IPS DF 19.7 (cell line): ENCODE results near the gene TDRD9.
"Not testable (repeated sequence)": the region's sequence is repeated elsewhere in the genome, so short reads cannot be mapped to it uniquely, and the experiment has no call there.

Experiments
- DNase-seq: peaks from one replicate; pipeline ENCODE4 v3.0.0-alpha.2; 2013; ENCODE audit warnings: low read depth, low spot score

The TDRD9 gene, protein sequence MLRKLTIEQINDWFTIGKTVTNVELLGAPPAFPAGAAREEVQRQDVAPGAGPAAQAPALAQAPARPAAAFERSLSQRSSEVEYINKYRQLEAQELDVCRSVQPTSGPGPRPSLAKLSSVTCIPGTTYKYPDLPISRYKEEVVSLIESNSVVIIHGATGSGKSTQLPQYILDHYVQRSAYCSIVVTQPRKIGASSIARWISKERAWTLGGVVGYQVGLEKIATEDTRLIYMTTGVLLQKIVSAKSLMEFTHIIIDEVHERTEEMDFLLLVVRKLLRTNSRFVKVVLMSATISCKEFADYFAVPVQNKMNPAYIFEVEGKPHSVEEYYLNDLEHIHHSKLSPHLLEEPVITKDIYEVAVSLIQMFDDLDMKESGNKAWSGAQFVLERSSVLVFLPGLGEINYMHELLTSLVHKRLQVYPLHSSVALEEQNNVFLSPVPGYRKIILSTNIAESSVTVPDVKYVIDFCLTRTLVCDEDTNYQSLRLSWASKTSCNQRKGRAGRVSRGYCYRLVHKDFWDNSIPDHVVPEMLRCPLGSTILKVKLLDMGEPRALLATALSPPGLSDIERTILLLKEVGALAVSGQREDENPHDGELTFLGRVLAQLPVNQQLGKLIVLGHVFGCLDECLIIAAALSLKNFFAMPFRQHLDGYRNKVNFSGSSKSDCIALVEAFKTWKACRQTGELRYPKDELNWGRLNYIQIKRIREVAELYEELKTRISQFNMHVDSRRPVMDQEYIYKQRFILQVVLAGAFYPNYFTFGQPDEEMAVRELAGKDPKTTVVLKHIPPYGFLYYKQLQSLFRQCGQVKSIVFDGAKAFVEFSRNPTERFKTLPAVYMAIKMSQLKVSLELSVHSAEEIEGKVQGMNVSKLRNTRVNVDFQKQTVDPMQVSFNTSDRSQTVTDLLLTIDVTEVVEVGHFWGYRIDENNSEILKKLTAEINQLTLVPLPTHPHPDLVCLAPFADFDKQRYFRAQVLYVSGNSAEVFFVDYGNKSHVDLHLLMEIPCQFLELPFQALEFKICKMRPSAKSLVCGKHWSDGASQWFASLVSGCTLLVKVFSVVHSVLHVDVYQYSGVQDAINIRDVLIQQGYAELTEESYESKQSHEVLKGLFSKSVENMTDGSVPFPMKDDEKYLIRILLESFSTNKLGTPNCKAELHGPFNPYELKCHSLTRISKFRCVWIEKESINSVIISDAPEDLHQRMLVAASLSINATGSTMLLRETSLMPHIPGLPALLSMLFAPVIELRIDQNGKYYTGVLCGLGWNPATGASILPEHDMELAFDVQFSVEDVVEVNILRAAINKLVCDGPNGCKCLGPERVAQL (N-terminal part only)

GRCh38 chr14:103928011-103928890 is at the start of gene TDRD9:
Gene TDRD9 (plus strand): TSS chr14:103928456. CDS start chr14:103928510, 54 bp downstream.
- DNase-seq = no peak

DNA sequence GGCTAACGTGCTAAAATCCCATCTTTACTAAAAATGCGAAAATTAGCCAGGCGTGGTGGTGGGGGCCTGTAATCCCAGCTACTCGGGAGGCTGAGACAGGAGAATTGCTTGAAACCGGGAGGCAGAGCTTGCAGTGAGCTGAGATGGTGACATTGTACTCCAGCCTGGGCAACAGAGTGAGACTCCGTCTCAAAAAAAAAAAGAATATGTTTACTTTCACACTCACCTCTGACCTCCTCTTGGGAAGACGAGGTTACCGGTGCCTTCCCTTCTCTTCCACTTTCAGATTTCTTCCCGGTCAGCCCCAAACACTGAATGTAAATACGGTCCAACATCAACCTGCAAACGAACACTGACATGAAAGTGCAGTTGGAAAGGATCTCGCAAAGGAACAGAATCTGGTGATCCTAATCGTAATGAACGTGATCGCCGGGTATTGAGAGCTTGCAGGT is 49.1 kb upstream of the TDRD9 start:
- no peak for DNase-seq

DNA sequence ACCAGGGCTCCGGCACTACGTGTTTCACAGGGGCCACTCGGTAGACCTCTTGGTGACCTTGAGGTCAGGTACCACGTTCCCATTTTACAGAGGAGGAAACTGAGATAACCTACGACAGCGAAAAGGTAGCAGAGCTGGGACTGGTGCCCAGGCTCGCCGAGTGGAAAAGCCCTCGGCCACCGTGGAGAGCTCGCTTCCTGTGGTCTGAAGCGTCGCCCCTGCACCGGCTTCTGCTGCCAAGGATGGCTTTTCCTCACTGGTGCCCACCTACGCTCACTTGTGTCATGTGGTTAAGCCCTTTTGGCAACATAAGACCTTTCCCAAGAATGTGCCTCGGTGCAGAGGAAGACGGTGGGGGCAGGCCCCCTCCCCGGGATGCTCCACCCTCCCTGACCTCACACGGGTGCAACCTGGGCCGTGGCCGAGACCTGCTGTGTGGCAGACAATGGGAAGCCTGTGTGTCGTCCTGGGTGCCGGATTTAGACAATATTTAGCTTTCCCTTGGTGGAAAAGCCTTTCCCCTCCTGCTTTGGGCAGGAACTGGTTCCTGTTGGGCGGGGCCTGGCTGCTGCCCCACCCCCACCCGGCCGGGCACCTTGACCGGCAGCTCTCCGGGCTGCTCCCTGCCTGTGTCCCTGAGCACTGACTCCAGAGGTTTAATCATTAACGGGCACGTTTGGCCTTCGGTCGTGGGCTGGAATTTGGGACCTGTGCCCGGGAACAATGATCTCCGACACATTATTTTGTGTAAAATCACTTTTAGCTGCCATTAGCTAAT is 48.5 kb upstream of the TDRD9 start:
- DNase-seq = no peak

- DNase-seq = no peak
These were observed 47.6 kb upstream of the TDRD9 start for GRCh38 chr14:103880348-103881267.

DNA sequence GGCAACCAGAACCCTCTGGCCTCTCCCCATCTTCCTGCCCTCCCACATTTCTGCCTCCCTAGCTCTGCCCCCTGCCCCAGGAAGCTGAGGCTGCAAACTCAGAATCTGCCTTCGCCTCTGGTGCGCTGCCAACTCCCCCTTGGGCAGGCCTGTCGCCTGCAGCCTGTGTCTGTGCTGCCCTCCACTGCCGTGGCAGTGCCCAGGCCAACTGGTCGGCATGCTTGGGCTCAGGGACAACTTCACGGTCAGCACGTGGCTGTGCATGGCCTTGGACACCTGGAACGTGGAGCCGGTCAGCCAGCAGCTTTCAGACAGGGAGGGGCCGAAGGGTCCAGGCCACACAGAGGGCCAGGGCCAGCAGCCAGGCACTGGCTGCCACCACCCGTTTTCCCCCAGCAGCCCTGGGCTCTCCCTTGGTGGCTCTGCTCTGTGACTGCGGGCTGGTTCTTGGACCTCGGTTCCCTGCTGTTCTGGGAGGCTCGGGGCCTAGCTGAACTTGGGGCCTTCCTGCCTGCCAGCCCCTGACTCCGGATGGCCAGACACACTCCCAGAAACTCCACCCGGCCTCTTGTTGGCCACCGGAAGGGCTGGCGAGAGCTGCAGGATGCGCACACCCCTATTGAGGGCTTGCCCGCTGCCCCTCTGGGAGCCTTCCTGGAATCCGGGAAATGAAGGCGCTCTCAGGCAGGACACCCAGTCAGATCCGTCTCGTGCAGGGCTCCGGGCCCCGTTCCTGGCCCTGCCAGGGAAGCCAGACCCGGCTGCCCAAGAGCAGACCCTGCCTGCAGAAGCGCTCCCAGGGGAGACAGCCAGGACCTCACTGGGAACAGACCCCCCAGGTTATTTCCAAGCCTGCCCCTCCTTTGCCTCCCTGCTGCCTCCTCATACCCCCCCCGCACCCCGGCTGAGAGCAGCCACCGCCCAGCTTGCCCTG is 46.7 kb upstream of the TDRD9 start:
- DNase-seq = no peak

DNA sequence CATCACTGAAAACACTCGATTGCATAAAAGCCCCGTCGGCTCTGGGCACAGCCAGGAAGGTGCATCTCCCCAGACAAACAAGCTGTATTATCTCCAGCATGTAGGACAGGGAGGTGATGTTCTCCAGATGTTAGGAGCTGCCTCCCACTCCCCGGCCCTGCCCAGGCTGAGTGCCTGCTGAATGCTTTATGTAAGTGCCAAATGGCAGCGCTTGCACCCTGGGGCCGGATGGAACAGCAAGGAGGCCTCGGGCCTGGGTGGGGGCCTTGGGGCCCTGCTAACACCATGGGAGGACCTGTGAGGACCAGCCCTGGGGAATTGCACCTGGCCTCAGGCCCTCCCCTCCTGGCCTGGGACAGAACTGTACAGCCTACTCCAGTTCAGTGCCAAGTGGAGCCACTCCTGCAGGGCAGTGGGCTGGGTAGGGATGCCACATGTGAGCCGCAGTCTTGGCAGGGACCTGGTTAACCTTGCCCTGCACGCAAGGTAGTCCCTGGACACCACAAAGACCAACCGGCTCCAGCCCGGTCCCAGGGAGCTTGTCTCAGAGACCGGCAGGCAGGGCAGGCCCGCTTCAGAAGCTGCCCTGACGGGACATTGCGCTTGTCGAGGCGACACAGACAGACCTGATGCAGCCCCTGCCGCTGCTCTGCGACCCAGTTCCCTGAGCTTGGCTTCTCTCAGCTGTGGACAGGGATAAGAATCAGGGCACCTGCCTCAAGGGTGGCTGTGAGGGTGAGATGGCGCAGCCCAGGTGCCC is 45.6 kb upstream of the TDRD9 start:
- no peak for DNase-seq

GRCh38 chr14:103883263-103883523 is 45.1 kb upstream of the TDRD9 start:
- DNase-seq = no peak

DNA sequence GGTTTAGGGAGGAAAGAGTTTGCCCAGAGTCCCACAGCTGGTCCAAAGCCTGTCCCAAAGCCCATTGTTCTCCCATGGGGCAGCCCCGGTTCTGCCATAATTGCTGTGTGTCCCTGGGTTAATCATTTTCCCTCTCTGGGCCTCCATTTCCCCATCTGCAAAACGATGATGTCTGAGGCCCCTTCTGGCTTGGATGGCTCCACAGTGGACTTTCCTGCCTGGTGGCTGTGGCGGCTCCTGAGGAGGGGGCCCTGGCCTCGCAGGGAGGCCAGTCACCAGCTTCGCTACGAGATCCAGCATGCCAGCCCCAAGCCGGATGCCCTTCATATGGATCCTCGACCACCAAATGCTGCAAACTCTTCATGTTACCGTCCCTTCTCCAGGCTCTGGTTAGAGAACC is 43.4 kb upstream of the TDRD9 start:
- DNase-seq = no peak

GRCh38 chr14:103885509-103885932 is 42.7 kb upstream of the TDRD9 start:
- DNase-seq = no peak

DNA sequence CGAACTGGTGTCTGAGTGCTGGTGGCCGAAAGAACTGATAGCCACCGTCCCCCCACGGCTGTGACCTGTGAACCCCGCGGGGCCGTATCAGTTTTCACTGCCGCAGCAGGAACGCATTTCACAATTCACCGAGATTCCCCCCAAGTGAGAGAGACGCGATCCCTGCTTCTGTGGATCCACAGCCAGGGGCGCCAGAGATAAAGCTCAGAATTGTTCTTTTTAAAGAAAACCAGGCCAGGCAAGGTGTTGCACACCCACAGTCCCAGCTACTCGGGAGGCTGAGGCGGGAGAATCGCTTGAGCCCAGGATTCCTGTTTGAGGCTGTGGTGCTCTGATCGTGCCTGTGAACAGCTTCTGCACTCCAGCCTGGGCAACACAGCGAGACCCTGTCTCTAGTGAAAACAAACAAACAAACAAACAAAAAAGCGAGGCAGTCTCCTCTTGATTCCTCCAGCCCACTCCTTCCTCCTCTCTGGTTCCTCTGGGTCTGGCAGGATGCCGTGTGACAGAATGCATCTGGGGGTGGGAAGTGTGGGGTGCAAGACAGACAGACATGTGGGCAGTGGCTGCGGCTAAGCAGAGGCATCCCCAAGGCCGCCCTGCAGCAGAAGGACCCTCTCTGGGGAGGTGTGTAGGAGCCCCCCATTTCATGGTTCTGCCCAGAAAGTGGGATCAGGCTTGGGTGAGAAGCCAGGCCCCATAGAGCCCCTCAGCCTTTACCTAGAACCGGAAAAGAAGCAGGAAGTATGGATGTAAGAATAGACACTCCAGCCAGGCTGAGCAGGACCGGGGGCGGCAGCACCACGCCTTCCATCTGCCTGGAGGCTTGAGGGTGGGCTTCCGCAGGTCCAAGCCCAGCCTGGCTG is 41.7 kb upstream of the TDRD9 start:
- no peak for DNase-seq

- DNase-seq = no peak
These were observed 41.1 kb upstream of the TDRD9 start for GRCh38 chr14:103887170-103887501.

GRCh38 chr14:103887557-103888115 is 40.6 kb upstream of the TDRD9 start:
- no peak for DNase-seq

- DNase-seq = not testable (repeated sequence)
These were observed 39.3 kb upstream of the TDRD9 start for GRCh38 chr14:103889002-103889312.

DNA sequence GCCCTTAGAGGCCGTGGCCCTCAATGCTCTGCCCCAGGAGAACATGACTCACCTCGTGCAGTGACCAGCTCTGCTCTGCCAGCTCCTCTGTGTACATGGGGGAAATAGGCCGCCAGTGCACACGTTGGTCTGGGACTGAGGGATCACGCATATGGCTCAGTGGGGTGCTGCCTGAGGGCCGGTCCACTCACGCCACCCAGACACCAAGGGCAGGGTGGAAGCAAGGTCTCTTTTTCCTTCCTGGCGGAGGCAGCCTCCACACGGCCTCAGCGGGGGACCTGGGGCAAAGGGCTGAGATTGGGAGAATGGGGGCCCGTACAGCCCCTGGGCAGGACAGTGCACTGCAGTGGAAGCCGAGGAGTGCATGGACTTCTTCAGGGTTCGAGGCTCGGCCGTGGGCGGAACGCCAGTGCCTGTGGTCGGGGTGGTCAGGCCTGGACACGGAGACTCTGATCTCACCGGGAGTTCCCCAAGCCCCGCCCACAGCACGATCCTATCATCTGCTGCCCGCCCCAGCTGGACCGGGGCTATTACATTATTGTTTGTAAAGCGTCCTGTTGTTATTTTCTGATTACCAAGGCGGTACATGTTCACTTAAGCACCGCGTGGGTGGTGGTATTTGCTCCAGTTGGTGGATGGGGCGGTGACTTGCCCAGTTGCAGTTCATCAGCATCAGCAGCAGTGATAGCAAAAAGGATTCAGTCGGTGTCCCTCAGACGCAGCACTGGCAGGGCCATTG is 38.8 kb upstream of the TDRD9 start:
- no peak for DNase-seq

GRCh38 chr14:103890052-103890371 is 38.2 kb upstream of the TDRD9 start:
- no peak for DNase-seq
